ENCODE data around the gene PHOX2B.
A peak's percentile ranks its signal among the peaks of the same experiment; 100 is the strongest.
"Not testable (repeated sequence)": the region's sequence is repeated elsewhere in the genome, so short reads cannot be mapped to it uniquely, and the experiment has no call there.

The PHOX2B gene

DNA sequence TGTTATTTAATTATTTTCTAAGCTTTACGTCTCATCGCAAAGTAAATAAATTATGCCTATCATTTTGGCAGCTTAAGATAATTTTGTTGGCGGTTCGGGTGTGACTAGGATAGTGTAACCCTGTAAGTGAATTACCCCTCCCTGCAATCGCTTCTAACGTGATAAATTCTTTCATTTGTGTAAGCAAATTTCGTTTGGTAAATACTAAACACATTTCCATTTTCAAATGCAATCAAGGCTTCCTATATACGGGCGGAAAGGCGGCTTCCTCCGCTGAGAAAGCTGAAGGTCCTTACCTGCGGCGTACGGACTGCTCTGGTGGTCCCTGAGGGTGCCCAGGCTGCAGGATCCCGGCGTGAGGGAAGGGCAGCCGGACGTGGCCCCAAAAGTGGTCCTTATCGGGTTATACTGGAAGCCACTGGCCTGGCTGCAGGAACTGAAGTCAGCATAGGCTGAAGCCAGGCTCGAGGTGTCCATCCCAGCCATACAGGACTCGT, 403 bp downstream of the PHOX2B start:
- DNase-seq (ENCODE audit: low read depth in 2 of 2): no peak

DNA sequence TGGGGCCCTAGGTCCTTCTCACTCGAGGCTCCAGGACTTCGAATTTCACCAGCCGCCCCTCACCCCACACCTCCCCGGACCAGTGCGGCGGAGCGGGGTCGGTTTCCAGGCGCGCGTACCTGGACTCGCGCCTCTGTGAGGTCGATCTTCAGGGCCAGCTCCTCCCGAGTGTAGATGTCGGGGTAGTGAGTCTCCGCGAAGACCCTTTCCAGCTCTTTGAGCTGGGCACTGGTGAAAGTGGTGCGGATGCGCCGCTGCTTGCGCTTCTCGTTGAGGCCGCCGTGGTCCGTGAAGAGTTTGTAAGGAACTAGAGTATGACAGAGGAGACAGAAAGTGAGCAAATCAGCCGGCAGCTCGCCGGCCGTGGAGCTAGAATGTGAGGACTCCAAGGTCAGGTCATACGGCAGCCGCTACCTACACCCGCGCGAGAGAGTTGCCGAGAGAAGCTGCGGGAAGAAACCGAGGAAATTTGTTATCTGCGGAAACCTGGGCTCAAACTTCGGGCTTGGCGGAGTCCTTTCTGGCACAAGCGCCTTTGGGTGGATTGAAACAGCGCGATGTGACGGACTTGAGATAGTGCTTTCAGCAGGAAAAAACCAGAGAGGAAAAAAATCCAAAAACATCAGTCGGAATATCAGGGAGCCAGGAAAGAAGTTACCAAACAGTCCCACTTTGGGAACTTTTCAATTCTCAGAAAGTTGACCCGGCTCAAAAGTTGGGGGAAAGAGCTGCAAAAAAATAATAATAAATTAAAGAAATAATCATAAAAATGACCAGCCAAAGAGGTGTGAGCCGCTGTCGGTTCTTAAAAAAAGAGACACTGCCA, 1.1 kb downstream of the PHOX2B start:
- no peak for DNase-seq (ENCODE audit: low read depth in 2 of 2)

DNA sequence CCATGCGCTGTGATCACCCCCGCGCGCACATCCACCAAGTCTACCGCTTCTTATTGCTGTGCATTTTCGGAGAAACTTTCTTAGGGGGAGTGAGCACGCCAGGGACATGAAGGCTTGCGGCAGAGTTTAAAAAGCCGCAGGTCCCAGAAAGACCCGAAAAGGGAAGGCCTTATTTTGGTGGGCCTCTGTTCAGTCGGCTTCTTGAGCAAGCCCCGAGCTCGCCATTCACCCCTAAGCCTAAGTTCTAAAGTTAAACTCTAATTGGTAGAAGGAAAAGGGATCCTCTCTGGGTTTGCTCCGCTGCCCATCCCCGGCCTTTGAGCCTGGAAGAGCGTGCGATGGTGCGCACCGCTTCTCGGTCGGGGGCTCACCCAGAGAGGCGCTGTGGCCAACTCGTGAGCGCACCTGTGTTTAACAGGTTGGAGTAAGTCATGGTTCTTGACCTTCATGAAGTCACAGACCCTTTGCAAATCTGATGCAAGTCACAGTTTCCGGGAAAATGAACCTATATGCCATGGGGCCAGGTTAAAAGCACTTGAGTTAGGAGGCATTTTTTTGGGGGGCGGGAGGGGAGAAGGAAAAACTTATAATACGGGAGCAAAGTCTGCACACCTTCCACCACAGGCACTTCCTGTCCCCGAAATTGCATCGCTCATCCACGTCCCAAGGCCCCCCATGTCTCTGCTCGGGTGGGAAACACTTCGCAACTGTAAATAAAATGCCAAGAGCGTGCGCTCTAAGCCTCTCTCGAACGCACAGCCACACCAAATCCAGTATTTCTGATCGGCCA, 1.9 kb downstream of the PHOX2B start:
- no peak for DNase-seq (ENCODE audit: low read depth in 2 of 2)

DNA sequence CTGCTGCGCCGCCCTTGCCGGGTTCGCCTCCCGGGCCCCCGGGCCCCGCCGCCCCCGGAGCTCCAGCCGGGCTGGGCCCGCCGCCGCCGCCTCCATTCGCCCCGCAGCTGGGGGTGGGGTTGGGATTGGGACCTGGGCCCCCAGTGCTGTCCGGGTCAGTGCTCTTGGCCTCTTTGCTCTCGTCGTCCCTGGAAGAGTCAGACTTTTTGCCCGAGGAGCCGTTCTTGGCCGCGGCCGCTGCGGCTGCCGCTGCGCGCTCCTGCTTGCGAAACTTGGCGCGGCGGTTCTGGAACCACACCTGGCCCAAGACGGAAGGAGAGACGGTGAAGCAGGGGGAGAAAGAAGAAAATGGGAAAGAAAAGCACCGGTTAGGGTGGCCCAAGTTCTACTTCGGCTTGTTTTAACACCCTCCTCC, 2.5 kb downstream of the PHOX2B start:
- DNase-seq (ENCODE audit: low read depth in 2 of 2): no peak

DNA sequence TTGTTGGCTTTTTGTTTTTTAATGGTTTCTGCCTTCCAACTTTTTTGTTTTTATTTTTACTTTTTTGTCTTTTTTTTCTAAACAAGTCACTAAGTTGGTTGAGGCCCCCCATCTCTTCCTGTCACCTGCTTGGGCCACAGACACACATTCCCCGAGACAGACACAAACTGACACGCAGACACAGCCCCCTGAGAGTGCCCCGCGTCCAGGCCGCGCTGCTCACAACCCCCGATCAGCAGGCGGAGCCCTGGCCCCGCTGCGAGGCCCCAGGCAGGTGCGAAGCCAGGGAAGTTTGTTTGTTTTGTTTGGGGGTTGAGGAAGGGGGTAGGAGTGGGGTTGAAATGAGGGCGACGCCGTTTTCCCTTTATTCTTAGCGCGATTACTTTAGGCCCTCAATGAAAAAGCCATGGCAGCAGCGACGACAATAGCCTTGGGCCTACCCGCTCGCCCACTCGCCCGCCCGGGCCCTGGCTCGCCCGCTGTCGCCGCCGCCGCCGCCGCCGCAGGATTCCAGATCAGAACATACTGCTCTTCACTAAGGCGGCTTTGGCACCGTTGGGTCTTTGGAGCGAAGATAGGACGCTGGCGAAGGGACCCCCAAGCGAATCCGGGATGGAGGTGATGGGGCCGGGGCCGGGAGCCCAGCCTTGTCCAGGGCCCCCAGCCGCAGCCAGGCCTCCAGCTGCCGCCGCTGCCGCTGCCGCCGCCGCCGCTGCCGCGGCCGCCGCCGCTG, 3.1 kb downstream of the PHOX2B start:
- no peak for DNase-seq (ENCODE audit: low read depth in 2 of 2)

DNA sequence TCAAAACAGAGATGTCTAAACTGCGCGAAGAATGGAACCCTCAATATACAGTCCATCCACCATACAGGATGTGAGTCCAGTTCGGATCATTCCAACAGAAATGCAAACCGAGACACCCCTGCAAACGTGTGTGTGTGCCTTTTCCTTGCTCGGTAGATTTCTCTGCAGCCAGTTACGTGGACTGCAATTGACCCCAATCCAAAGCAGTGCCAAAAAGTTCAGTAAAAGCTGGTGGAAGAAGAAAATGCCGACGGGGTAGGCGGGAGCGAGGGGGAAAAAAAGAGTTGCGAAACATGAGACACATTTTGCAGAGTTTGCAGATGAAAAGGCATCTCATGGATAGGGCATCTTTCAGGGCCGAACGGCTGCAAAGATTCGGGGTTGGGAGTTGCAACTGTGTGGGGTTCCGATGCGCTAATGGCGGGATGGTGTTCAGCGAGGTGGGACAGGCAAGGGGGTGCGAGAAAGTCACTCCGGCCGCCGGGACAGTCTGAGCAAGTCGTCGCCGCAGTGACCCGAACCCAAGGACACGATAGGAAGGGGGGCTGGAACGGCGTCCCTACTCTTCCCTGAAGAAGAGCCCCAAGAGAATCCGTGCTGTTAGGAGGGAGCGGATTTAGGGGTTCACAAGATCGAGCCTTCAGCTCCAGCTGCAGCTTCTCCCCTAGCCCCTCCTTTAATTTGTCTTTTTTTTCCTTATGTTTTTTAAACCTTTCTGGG, 3.8 kb downstream of the PHOX2B start:
- DNase-seq (ENCODE audit: low read depth in 2 of 2): no peak

DNA sequence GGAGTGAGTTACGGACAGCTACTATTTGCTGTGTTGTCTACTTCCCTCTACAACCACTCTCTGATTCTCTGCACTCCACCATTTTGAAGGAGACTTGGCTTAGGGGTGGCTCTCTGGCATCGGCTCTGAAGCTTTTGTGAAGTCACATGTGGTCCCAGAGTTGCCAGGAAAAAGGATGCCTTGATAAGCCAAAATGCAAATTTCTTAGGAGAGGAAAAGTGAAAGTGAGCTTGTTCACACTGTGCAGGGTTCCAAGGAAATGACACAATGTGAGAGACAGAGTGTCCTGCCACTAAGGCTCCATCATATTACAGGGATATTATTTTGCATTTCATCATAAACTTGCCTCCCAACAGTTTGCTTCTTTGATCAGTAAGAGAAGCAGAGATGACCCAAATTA, 7.2 kb downstream of the PHOX2B start:
- DNase-seq (ENCODE audit: low read depth in 2 of 2): no peak

DNA sequence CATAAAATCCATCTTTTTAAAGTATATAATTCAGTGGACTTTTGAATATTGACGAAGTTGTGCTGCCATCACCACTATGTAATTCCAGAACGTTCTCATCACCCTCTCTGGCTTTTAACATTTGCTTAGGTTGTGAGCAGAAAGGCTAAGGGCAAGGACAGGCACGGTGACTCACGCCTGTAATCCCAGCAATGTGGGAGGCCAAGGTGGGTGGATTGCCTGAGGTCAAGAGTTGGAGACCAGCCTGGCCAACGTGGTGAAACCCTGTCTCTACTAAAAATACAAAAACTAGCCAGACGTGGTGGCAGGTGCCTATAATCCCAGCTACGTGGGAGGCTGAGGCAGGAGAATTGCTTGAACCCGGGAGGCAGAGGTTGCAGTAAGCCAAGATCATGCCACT, 11.0 kb downstream of the PHOX2B start:
- DNase-seq (ENCODE audit: low read depth in 2 of 2): not testable (repeated sequence)

DNA sequence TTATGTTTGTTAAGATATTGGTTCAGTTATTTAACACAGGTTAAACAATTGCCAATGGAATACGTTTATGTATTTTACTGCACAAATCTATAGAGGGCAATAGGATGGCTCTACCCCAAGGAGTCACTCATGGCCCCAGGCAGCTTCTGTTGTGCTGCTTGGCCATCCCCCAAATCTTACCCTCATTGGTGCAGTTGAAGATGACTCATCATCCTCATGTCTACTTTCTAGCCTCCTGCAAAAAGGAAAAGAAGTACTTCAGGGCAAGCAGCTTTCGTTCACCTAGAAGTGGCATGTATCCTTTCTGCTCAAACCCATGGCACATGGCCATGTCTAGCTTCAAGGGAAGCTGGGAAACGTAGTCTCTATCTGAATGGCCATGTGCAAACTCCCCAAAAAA, 14.2 kb downstream of the PHOX2B start:
- DNase-seq (ENCODE audit: low read depth in 2 of 2): no peak

DNA sequence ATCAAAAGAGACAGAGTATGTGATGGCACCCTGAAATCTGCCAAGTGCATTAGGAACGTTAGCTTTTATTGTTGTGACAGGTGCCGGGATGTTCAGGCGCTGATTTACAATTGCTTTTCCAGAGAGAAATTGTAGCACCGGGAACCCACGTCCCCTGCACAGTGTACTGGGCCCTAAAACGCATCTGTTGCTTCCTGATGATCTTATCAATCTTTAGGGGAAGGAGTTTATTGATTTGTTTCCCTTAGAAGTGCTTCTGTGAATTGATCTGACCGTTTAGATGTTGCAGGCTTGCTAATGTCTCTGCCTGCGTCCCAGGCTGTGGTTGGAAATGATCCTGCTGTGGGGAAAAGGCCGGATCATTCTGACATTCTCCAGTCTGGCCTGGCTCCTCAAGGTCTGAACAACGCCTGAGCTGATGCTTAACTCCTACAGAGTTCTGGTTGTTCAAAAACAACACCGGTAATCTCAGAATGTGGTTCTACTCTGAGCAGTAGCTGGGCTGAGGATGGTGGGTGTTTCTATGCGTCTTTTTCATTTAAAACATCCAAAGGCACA, 16.9 kb downstream of the PHOX2B start:
- no peak for DNase-seq (ENCODE audit: low read depth in 2 of 2)

DNA sequence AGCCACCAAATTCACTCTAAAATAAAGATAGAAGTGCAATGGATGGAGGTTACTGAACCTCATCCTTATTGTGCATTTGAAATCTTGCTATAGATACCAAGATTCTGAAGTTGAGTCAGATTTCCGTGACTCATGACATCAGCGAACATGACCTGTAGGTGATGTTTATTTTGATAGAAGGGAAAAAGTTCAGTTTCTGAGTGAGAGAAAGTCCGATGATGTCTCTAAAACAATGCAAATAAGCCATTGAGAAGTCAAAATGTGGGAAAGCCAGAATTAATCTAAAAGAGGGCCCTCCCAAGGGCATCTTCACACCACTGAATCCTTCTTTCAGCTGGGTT, 20.0 kb downstream of the PHOX2B start:
- no peak for DNase-seq (ENCODE audit: low read depth in 2 of 2)

DNA sequence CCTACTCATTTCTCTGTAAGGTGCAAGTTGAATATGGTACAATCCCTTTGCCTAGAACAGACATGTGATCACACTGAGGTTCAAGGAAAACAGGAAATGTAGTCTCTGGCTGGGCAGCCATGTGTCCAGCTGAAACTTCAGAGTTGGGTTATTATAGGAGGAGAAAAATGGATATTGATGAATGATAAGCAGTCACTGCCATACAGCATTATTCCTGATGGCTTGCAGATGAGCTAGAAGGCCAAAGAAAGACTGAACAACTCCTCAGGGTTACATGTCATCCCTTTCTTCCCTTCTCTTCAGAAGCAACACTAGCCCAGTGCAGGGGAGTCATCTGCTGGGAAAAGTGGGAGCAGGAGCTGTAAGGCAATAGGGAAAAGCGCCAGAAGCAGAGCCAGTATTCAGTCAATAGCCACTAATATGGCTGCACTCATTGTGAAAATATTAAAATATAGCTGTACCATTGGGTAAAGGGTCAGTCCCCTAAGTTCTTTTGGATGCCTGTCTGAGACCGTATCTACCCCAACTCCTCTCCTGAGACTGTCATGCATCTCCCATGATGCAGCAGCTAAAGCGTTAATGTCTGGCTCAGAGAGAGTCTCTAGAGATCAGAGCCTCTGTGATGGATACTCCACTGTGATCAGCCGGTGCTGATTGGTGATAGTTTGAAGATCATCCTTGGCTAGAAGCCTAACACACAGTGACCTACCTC, 20.5 kb downstream of the PHOX2B start:
- DNase-seq (ENCODE audit: low read depth in 2 of 2): no peak

DNA sequence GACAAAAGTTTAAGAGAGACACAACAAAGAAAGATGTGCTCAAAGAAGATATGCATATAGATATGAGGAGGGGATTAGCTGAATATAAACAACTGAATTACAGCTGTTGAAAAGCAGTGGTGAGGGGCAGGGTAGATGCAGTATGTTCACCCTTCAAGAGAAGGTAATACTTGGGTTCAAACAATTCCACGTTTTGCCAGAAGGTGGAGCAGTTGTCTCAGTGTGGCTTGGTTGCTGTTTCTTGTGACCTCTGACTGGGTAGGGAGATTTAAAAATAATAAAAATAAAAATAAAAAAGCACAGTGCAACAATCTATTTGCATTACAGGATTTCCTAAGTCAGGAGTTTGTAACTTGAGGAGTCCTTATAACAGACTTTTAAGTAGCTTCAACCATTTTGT, 23.3 kb downstream of the PHOX2B start:
- DNase-seq (ENCODE audit: low read depth in 2 of 2): no peak

DNA sequence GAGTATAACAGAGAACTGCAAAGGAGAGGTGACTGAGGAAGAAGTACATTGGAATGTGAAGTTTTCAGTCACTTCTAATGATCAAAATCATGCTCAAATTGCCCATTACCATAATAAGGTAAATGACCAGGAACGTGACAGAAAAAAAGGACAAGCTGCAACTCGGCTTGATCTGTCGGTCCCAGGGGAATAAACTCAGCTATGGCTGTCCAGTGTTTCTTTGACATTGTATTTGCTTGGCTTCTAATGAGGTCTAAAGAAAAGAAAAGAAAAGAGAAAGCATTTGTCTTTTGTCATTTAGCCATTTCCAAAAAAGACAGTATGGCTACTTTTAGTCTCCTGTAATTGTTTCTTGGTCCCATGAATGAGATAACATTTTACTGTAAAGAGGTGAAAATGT, 25.2 kb downstream of the PHOX2B start:
- no peak for DNase-seq (ENCODE audit: low read depth in 2 of 2)

DNA sequence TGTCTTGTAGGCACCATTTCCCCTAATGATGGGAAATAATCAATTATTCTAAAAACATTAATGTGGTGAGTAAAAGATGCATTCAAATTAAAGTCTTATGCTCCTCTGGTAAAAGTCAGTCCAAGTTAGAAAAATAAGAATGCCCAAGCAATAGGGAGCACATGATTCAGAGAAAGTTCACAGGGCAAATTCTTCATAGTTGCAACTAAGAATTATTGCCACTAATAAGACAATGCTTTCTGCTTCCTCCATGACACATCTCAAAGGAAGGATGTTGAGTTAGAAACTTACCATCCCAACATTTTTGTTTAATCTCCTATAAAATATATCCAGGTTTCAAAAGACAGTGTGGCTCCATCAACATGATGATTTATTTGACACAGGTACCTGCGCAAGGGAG, 26.3 kb downstream of the PHOX2B start:
- no peak for DNase-seq (ENCODE audit: low read depth in 2 of 2)

DNA sequence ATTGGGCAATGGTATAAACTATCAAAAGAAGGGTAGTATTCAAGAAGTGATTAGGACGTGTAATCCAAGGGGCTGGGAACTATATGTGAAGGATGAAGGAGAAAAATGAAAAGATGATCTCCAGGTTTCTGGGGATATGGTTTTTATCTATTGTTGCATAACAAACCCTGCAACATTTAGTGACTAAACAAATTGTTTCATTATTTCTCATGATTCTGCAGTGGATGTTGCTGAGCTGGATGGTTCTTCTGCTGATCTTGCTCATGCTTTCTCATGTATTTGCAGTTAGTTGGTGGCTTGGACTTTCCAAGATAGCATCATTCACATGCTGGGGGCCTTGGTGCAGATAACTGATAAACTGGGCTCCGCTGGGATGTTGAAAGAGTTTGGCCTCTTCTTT, 29.1 kb downstream of the PHOX2B start:
- DNase-seq (ENCODE audit: low read depth in 2 of 2): no peak

DNA sequence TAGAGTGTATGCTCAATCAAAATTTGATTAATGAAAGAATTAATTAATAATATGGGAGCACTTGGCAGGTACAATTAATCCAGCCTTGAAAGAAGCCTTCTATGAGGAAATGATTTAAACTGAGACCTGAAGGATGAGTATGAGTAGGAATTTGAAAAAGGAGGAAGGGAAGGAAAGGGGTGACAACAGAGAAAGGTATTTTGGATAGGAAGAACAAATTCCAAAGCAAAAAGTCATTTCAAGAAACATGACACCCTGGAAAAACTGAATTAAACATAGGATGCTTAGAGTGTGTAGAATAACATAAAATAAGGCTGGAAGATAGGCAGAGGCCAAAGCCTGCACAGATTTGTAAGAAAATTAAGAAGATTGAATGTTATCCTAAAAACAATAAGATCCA, 29.6 kb downstream of the PHOX2B start:
- peak; percentile 13 to 16 for DNase-seq (ENCODE audit: low read depth in 2 of 2)

DNA sequence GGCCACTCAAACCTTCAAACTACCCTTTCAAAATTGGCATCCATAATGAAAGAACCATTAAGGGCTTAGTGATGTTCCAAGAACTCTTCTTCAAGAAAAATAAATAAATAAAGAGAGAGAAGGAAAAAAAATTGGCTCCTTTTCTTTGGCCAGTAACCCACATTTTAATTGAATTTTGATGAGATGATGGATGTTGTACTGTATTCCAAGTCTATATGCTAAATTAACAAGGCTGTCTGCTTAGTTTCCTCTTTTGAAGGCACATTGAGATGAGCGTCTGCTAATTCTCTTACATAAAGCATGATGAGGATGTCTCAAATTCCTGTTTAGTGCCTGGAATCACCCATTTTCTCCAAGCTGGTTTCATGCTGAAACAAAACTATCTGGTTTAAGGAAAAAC, 33.4 kb downstream of the PHOX2B start:
- no peak for DNase-seq (ENCODE audit: low read depth in 2 of 2)

DNA sequence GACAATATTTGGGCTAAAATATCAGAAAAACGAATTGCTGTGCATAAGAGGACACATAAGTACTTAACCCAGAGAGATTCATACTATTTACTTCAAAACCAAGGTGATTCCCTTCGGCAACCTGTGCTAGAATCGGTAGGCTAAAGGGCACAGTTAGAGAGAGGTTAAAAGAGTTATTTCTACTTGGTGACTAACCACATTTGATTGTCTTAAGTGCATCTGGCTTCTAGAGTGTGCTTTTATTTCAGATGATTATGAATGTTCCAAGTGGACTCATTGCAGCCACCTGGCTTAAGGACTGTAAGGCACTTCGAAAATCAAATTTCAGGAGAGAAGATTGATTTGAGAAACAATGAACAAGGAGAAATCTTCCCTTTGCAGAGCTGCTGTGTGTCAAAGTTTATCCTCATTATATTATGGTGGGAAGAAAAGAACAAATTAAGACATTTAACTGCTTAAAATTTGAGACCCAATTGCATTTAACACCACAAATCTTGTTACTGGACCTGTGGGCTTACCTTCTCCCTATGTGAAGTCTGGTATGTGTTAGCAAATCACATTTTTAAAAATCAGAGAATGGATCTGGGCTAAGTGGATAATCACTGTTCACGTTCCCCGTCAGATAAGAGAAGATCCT, 34.0 kb downstream of the PHOX2B start:
- no peak for DNase-seq (ENCODE audit: low read depth in 2 of 2)

DNA sequence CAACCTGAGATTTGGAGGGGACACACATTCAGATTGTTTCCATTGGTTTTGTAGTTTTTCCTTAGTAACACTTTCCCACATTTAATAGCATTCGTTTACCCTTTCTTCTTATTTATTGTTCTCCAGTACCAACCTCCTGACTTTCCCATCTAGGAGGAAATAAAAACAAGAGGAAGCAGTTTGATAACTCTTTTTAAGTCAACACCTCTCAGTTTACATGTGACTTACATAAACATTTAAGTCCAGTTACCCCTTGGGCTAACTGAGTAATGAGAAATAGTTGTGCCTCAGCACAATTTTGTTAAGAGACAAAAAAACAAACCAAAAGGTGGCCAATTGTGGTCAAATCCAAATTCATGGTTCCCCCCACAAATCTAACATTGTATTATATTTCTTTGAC, 34.8 kb downstream of the PHOX2B start:
- DNase-seq (ENCODE audit: low read depth in 2 of 2): no peak

Measured in fibroblast of skin of left biceps (primary cell).